HG02588 (cell line): Measurements from ENCODE around the gene TMEM245.

Experiments
- ATAC-seq: cut with Tn5 transposase; IDR thresholded peaks from one replicate; pipeline ENCODE4 v1.9.1; 2021; ENCODE audit warnings: mild to moderate bottlenecking, moderate library complexity; ENCODE audit not compliant: unreplicated experiment

Gene TMEM245

DNA sequence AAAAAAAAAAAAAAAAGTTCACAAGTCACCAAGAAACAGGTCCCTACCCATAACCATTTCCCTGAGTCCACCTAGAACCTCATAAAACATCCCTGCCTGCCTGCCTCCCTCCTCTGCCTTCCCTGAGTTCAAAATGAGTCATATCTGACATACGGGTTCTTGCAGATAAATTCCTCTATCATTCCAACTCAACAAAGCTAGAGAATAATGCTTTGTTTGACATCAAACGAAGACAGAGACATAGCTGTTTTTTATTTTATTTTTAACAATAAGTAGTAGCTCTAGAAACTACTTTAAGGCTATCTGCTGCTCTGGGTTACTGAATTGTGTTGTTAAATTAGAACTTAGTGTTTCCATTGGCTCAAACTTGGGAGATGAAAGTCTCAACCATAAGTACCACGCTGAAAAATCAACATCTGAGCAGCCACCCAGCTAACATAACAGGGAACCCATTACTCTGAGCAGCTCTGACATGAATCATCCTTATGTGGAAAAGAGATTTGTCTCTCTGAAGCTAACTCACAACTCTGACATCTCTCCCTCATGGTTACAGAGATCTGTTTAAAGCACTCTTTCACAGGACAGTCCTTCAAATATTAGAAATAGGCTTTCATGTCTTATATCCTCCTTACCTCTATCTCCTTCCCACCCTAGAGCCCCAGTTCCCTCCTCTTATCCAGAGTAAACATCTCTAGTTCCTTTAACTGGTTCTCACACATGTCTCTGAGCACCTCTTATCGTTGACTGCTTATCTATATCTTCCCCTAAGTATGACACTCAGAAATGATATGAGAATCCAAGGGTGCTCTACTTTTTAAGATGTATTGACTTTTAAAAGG is 12.1 kb downstream of the TMEM245 start:
- no peak for ATAC-seq

DNA sequence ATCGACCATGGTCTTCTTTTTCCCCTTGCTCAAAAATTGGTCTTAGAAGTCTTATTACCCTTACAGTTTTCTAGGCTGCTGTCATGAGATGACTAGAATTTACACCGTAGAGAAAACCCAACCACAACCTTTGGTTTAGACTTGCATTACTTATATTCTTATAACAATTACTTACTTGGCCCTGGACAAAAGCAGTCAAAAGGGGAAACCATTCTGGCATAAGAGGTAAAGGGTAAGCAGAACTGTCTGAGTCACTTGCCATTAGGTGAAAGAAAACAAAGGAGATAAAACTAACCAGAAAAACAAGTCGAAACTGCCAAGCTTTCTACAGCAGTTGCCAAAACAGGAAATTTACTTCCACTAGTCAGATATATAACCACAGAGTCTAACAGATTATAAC is 17.9 kb downstream of the TMEM245 start:
- ATAC-seq: peak; percentile 68

DNA sequence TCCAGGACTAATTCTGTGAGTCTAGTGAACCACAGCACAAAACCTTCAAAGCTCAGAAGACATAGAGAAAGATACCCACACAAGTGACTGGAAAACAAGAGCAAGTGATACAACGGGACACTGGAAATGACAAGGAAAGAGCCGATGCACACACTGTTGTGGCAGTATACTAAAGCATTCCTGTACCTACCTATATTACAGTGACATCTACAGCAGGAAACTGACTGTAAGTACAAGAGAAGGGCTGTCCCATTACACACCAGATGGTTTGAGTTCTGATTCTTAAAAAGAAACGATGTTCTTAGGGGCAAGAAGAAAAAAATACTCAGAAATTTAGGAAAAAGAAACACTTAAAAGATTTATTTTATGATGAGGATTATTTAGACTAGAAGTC is 18.5 kb downstream of the TMEM245 start:
- no peak for ATAC-seq

DNA sequence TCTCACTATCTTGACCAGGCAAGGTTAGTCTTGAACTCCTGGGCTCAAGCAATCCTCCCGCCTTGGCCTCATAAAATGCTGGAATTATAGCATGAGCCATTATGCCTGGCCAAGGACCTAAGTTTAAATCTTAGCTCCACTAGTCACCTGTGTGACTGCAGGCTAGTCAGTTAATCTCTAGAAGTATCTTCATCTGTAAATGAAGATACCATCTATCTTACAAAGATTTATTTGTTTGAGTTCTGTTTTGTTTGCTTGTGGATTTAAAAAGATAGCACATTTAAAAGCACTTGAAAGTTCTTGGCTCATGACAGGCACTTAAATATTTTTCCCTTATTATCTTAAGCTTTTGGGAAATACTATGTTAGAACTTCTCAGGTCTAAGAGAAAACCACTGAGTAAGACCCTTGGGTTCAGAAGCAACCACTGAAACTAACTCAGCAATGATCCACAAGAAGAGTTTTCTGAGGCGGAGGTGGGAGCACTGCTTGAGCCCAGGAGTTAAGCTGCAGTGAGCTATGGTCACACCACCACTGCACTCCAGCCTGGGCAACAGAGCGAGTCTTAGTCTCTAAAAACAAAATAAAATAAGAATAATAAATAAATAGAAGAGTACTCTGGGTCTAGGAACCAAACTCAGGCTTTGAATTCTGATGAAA is 19.1 kb downstream of the TMEM245 start:
- ATAC-seq: no peak

DNA sequence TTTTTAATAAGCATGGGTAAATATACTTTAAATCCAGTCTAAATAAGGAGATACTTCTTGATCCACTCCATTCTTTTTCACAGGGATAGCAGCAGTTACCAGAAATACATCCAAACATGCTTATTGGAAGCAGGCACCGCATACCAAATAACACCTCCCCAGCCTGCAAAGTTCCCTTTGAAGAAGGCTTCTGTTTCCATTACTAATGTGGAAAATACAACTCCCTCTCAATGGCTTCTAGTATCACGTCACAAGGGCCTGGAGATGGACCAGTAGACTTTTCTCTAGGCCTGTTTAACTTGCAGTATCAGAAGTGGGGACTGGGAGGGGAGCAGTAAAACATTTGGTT is 20.8 kb downstream of the TMEM245 start:
- ATAC-seq: no peak

DNA sequence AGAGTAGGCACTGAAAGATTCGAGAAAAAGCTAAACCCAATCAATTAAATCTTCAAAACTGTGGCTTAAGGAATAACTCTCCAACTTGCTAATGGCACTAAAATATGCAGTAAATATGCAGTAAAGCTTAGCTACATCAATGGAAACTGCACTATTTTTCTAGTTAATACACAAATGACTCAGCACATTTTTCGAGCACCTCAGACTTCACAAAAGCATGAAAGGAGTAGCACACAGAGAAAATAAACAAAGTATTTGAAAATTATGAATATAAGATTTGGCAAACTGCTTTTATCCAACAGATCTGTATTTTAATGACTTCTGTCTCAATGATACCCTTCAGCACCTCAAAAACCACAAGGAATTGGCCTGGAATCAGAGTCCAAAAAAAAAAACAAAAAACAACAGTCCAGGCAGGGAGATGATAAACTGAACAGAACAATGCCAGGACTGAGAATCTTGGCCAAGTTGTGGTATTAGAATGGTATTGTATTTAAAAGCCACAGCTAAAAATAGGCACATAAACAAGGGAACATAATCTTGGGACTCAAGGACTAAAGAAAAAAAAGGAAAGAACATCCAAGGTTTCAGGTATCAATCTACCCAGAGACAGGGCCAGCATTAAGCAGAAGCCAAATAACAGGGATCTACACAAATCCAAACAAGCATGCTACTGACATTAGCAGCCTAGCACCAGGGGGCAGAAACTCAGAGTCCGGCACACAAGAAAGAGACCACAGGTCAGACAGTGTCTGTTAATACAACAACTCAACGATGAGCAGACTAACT is 21.4 kb downstream of the TMEM245 start:
- peak; percentile 33 for ATAC-seq

- no peak for ATAC-seq
Observed at GRCh38 chr9:109097146-109097545, 22.6 kb downstream of the TMEM245 start.

DNA sequence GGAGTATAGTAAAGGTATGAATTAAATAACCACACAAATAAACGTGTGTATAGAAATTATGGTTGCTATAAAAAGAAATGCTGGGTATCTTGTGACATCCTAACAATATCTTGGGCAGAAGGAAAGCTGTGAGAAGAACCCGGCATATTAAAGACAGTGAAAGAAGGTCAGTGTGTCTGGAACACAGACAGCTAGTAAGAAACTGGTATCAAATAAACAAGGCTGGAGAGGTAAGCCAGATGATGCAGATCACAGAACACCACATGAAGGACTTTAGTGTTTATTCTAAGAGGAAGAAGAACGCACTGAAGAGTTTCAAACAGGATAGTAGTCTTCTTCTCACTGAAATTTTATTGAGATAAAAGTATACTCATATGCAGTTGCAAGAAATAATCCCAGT is 24.4 kb downstream of the TMEM245 start:
- ATAC-seq: no peak

DNA sequence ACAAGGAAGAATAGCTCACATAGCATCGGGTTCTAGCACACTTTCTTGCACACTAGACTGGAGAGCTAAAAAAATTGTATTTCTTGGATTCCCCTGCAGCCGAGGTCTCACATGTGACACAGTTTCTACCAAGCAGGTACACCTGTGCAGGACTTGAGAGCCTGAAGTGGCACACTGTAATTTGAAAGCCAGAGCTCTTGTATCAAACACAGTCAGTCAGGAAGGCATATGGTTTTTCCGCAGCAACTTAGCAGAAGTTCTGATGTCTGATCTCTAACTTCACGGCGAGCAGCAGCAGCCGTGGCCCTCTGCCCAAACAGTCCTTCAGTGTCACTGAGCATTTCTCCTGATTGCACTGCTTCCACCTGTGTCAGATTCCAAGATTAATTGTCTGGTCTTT is 25.5 kb downstream of the TMEM245 start:
- no peak for ATAC-seq

DNA sequence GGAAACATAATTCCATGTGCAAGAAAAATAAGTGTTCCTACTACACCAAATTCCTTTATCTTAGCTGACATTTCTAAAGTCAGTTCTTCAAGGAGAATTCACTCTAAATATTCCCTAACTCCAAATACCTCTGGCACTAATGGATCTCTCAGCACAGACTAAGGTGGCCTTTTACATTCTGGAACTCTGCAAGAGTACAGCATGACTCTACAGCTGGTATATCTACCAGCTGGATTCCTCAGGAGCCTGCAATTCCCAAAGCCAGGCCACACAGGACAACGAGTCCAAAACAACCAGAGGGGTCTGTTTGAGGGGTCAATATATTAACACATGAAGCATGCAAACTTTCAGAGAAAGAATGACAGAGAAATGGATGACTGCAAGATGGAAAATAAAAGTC is 27.2 kb downstream of the TMEM245 start:
- no peak for ATAC-seq

GRCh38 chr9:109092051-109092580 is 27.6 kb downstream of the TMEM245 start:
- ATAC-seq: no peak

DNA sequence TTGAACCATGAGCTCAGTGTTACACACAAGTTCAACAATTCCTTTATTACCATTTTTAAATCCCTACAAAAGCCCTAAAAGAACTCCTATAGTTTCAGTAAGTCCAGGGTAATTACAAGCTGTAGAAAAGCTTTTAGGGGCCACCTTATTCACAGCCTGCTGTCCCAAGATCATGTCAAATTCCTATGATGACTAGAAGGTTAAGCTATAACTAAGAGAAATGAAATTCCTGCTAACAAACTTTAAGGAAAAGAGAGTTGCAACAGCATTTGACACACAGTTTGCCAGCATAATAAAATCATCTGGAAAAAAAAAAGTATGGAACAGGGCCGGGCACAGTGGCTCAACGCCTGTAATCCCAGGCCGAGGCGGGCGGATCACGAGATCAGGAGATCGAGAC is 31.5 kb downstream of the TMEM245 start:
- no peak for ATAC-seq

GRCh38 chr9:109087795-109088194 is 32.0 kb downstream of the TMEM245 start:
- ATAC-seq: no peak

DNA sequence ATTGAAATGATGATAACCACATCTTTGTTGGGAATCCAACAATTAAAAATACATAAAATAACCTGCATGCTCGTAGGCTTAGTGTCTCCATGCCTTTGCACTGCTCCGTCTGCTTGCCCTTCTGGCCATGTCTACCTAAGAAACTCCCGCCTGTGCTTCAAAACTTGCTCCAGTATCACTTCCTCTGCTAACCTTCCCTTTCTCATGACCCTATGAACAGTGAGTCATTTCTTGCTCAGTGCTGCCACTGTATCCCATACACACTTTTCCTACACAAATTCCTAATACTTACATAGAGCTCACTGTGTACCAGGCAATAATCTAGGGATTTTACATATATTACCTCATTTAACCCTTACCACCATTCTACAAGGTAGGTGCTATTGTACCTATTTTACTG is 33.5 kb downstream of the TMEM245 start:
- ATAC-seq: no peak

DNA sequence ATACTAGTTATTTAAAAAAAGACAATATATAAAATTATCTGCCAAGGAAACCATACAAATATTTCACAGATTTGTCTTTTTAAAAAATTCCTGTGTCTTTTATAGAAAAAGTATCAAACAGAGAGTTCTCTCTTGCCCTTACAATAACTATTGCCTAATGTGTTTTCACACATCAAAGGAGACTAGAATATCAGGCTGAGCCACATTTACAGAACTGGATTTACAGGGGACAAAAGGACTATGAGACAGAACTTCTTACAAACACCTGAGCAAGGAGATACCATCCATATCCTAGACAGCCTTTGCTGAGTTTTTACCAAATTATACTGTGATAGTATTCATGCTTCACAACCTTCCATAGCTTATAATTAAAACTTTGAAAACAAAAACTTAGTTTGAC is 34.2 kb downstream of the TMEM245 start:
- no peak for ATAC-seq

DNA sequence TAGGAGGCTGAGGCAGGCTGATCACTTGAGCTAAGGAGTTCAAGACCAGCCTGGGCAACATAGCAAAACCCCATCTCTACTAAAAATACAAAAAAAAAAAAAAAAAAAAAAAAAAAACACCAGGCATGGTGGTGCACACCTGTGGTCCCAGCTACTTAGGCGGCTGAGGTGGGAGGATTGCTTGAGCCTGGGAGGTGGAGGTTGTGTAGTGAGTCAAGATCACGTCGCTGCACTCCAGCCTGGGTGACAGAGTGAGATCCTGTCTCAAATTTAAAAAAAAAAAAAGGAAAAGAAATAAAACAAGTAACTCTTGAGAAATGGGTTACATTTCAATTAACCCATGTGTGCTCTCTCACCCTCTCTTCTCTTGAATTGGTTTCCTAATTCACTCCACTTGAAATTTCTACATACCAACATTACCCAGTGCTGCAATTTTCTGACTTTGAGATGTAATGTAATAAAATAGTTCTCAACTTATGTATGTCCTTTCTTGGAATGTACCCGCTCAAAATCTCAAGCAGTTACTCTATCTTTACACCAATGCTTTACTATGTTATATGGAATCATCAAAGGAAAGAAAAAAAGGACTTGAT is 35.8 kb downstream of the TMEM245 start:
- no peak for ATAC-seq

GRCh38 chr9:109083141-109083540 is 36.6 kb downstream of the TMEM245 start:
- ATAC-seq: no peak

GRCh38 chr9:109082091-109082620 is 37.6 kb downstream of the TMEM245 start:
- ATAC-seq: no peak

GRCh38 chr9:109074236-109074889 is 45.4 kb downstream of the TMEM245 start:
- no peak for ATAC-seq

DNA sequence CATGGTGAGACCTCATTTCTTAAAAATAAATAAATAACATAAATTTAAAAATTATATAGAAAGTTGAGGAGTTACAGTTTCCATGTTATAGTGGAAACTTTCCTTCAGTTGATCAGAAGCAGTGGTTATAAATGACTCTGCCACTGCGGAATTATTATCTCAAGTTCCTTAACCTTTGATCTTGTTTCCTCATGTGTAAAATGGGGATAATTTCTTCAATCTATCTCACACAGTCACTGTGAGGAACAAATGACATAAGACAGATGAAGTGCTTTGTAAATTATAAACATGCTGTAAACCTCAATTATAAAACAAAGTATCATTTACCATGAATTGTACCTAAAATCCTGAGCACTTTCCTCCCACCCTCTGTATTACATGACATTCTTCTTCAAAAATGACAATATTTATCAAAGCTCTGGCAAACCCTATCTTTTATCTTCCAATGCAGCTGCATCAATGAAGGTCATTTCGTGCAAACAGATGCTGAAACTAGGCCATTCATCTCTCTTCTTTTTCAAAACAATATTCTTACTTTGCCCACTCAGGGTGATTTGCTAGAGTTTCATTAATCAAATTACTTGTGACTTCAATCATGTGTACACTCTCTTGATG is 46.8 kb downstream of the TMEM245 start:
- ATAC-seq: no peak
